Astrocyte of the spinal cord (primary cell): Measurements from ENCODE around the gene KIF3A.

Experiments
- DNase-seq: peaks from one replicate; pipeline ENCODE4 v3.0.0; 2011; ENCODE audit warnings: low read depth, low spot score
- H3K4me3 ChIP-seq: 2 replicates; pipeline ENCODE4 v1.5.1; 2011; ENCODE audit warnings: low read depth, mild to moderate bottlenecking, low read length, moderate library complexity
- CTCF ChIP-seq: IDR thresholded peaks from 2 replicates; pipeline ENCODE4 v1.5.1; 2012; ENCODE audit warnings: low read depth, mild to moderate bottlenecking, low read length, inconsistent platforms
- in situ Hi-C: cut with HindIII; loops from 2 replicates; pipeline ENCODE4 v1.10.0; 2017; ENCODE audit warnings: low sequenced_read_pairs

The KIF3A gene

GRCh38 chr5:132766020-132766805, 28.9 kb upstream of the KIF3A start:
- in situ Hi-C loops: no loop called here
- no peak overlapping the region for H3K4me3 ChIP-seq
- no peak for DNase-seq
- TF ChIP-seq CTCF: no peak

- H3K4me3 ChIP-seq: no peak overlapping the region
- DNase-seq: no peak
- no peak for TF ChIP-seq CTCF
- in situ Hi-C loops: no loop called here
Observed at GRCh38 chr5:132765311-132766019, 28.1 kb upstream of the KIF3A start.

GRCh38 chr5:132764671-132765238, 27.4 kb upstream of the KIF3A start:
- in situ Hi-C loops: no loop called here
- TF ChIP-seq CTCF: no peak
- no peak for DNase-seq
- no peak overlapping the region for H3K4me3 ChIP-seq

- no peak overlapping the region for H3K4me3 ChIP-seq
- no peak for DNase-seq
- TF ChIP-seq CTCF: no peak
- in situ Hi-C loops: no loop called here
Observed at GRCh38 chr5:132764051-132764450, 26.7 kb upstream of the KIF3A start.

- in situ Hi-C loops: no loop called here
- TF ChIP-seq CTCF: no peak
- H3K4me3 ChIP-seq: no peak overlapping the region
- DNase-seq: no peak
Observed at GRCh38 chr5:132763181-132764036, 26.1 kb upstream of the KIF3A start.

- H3K4me3 ChIP-seq: no peak overlapping the region
- TF ChIP-seq CTCF: no peak
- in situ Hi-C loops: no loop called here
- no peak for DNase-seq
Observed at GRCh38 chr5:132762246-132763000, 25.1 kb upstream of the KIF3A start.
